EH (cell line): ENCODE data around the gene KRTAP3-1.

Source experiments
- DNase-seq: peaks from one replicate; pipeline ENCODE4 v3.0.0-alpha.2; 2015; ENCODE audit warnings: low read depth

The KRTAP3-1 gene

DNA sequence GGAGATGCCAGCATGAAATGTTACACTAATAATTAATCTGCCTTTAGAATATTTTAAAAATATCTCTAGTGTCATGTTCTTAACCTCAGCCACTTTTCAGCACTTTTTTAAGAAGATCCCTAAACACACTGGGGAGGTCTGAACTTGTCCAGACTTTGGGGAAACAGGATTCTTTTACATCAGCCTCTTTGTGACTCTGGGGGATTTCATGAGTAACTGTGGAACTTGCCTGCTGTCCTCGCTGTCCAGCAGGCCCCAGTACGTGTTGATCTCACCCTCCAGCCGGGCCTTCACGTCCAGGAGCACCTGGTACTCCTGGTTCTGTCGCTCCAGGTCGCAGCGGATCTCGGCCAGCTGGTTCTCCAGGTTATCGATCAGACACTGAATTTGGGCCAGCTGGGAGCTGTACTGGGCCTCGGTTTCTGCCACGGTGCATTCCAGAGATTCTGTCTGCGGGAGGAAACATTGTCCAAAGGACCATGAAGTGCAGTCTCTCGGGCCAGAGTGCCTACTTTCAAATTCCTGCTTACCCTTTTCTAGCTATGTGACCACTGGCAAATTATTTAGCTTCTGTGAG lies 30.3 kb downstream of the KRTAP3-1 start:
- DNase-seq, result no peak

- DNase-seq, result no peak
Observed at GRCh38 chr17:40975516-40975915, 33.4 kb downstream of the KRTAP3-1 start.

GRCh38 chr17:40974366-40974765 lies 34.6 kb downstream of the KRTAP3-1 start:
- DNase-seq, result no peak

- no peak for DNase-seq
Observed at GRCh38 chr17:40967582-40967981, 41.3 kb downstream of the KRTAP3-1 start.

DNA sequence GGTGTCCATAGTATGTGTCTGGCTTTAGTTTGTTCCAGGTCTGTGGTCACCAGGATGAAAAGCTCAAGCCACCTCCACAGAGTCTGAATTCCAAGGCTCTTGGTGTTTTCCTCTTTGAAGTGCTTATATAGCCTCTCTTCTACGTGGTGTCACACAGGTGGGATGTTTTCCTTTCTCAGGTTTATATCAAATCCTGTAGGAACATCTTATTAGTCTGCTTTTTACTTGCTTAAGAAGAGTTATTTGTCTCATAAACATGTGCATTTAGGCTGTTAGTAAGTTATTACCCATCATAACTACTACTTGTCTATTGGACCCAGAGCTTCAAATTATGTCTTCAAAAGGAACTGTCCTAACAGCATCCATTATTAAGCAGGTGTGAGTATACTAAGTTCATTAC lies 42.1 kb downstream of the KRTAP3-1 start, which contains the start of gene KRT39:
KRT39 (minus strand) TSS at position 101 of the 400 bp plus-strand sequence; CDS start at position 9, 92 bp downstream.
- no peak for DNase-seq

DNA sequence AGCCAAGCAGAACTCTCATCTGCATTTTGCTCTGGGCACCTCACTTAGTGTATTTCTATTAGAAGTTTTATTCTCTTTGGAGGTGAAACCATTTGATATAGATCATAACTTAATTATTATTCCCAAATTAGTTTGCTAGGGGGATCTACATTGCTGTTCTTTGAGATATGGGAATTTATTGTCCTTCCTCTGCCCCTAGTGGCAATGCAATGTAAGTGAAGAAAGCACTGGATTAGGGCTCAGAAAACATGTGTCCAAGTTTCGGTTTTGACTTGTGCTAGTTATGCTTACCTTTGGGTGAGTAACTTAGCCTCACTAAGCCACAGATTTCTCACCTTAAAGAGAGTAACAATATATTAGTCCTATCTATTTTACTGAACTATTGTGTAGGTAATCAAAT lies 45.1 kb downstream of the KRTAP3-1 start:
- DNase-seq, result no peak

DNA sequence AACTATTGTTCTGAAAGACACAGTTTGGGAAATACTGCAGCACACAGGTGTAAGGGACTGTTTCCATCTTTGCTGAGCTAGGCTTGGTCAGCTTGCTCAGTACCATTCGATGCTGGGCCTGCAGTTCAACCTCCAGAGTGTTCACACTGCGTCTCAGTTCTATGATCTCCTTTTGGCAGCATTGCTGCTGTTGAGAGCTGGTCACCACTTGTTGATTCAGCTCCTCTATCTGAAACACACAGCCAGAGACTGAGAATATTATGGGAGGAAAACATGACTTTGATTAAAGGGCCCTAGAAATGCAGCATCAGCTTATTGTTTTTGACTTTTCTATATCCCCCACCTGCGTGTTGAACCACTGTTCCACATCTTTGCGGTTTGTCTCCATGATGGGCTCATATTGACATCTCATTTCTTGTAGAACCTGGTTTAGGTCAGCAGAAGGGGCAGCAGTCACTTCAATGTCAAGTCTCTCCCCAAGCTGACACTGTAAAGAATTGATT lies 46.8 kb downstream of the KRTAP3-1 start:
- no peak for DNase-seq

- peak; percentile 65 for DNase-seq
Observed at GRCh38 chr17:40961591-40961990, 47.3 kb downstream of the KRTAP3-1 start.

- no peak for DNase-seq
Observed at GRCh38 chr17:40960144-40960543, 48.8 kb downstream of the KRTAP3-1 start.
